ENCODE data around the gene RMND5B. TPM values are rescaled to one million over a fixed set of nuclear protein-coding genes. Genes with fewer than 3 reads are reported as not detected.

The RMND5B gene
- total and polyA plus RNA-seq, 10 of the 15 experiments (the other 5 are each of a cell fraction or from before 2014, with no cell fraction given), result 1.6 to 50.7 (median 30.9) TPM

DNA sequence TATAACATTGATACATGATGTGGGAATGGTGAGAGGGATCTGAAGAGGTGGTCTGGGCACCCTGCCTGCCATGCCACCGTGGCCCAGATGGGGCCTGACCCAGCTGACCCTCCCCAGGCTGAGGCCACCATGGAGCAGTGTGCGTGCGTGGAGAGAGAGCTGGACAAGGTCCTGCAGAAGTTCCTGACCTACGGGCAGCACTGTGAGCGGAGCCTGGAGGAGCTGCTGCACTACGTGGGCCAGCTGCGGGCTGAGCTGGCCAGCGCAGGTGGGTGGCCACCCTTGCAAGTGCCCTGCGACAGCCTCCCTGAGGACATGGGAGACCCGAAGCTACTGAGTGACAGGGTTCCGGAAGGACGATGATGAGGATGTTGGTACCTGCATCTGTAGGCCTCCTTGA, 7.2 kb downstream of the RMND5B start:
- in situ Hi-C loops (cut with MboI) (no loop called here), intact Hi-C loops (cut with micrococcal nuclease; ENCODE audit: unreplicated experiment) (no loop called here)
- H3K4me3 ChIP-seq, result no peak overlapping the region
- H3K9me3 ChIP-seq (replicated peaks; ENCODE audit: control insufficient read depth, insufficient read depth, low read length), result no peaks in the 10 kb centered on the region
- FAIRE-seq, result no peak
- no peaks in the 10 kb centered on the region for H3K79me2 ChIP-seq (ENCODE audit: control insufficient read depth, insufficient read depth, low read length)
- H3K27ac ChIP-seq (ENCODE audit: control insufficient read depth, insufficient read depth), result no peak overlapping the region
- H3K9ac ChIP-seq (ENCODE audit: control insufficient read depth, insufficient read depth, low read length), result no peak overlapping the region
- H4K20me1 ChIP-seq (ENCODE audit: control insufficient read depth, insufficient read depth), result no peaks in the 10 kb centered on the region
- ChIA-PET CTCF (interaction anchor here (0.6 to 1.6 kb wide), 6 partner anchors 18 to 578 kb away, joined by 3 to 6 read pairs (median 3); no protein-coding TSS in a partner anchor), POLR2A (interaction anchor here (0.7 to 1.0 kb wide), 2 partner anchors 12 to 782 kb away, joined by 3 read pairs; no protein-coding TSS in a partner anchor), SMC1A (ENCODE audit: uncharacterized antibody, unreplicated experiment) (interaction anchor here (1.0 kb wide), 1 partner anchor 60 kb away, joined by 3 read pairs; no protein-coding TSS in a partner anchor), RAD21 (ENCODE audit: unreplicated experiment) (no interaction called here)
- H3K27me3 ChIP-seq (replicated peaks in 1 of 2; ENCODE audit: control insufficient read depth in 2 of 2, insufficient read depth in 2 of 2, low read length in 1 of 2), result no peaks in the 10 kb centered on the region
- no peaks in the 10 kb centered on the region for H3K4me1 ChIP-seq (ENCODE audit: control insufficient read depth, insufficient read depth, low read length)
- peak; percentile 32; the same call in 1 of the 2 replicates for TF ChIP-seq POLR2A (IDR thresholded peaks at IDR 0.05; ENCODE audit: low read depth, low read length)
- TF ChIP-seq, protein P1, sequence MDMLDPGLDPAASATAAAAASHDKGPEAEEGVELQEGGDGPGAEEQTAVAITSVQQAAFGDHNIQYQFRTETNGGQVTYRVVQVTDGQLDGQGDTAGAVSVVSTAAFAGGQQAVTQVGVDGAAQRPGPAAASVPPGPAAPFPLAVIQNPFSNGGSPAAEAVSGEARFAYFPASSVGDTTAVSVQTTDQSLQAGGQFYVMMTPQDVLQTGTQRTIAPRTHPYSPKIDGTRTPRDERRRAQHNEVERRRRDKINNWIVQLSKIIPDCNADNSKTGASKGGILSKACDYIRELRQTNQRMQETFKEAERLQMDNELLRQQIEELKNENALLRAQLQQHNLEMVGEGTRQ (IDR thresholded peaks at IDR 0.05; ENCODE audit: borderline replicate concordance, low read depth, low read length), result no peak
- DNase-seq (ENCODE audit: low read depth, low spot score), result no peak
- H3K4me2 ChIP-seq (ENCODE audit: control insufficient read depth, insufficient read depth), result no peak overlapping the region
- peaks cover 6 to 23% of the 10 kb centered on the region in 2 experiments for H3K36me3 ChIP-seq (ENCODE audit: control insufficient read depth in 2 of 2, insufficient read depth in 2 of 2, low read length in 1 of 2)
- whole genome bisulfite sequencing (ENCODE audit: insufficient coverage, insufficient replicate concordance, low lambda C conversion rate, missing lambda C conversion rate), result 97% methylated on average over 12 of the region's 12 CpGs
- no TSS peak for BruUV-seq (replicated peaks)
- H2AFZ ChIP-seq (ENCODE audit: control insufficient read depth, low read depth, low read length), result no peak overlapping the region
- ATAC-seq, result no peak

DNA sequence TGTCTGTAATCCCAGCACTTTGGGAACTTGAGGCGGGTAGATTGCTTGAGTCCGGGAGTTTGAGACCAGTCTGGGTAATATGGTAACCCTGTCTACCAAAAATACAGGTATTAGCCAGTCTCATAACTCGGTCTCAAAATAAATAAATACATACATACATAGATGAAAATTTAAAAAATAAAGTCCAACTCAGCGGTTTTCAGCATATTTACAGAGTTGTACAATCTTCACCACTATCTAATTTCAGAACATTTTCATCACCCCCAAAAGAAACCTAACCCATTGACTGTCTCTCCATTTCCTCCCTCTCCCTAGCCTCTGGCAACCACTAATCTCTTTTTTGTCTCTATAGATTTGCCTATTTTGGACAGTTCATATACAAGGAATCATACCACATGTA, 10.7 kb downstream of the RMND5B start:
- ChIA-PET CTCF (interaction anchor here (1.5 to 13.8 kb wide), 3 partner anchors 12 to 65 kb away, joined by 3 to 183 read pairs (median 6); partner anchors contain the start of gene NHP2), POLR2A (interaction anchor here (0.6 kb wide), 1 partner anchor 15 kb away, joined by 4 read pairs; no protein-coding TSS in a partner anchor)

More for the DNA sequence above, 10.7 kb downstream of the RMND5B start:
- Histone ChIP-seq H3K36me3 (ENCODE audit: control insufficient read depth in 2 of 2, insufficient read depth in 2 of 2, low read length in 1 of 2) (peaks cover 21 to 27% of the 10 kb centered on the region in 2 experiments), H3K4me2 (ENCODE audit: control insufficient read depth, insufficient read depth) (no peak overlapping the region), H3K9ac (ENCODE audit: control insufficient read depth, insufficient read depth, low read length) (no peak overlapping the region), H3K79me2 (ENCODE audit: control insufficient read depth, insufficient read depth, low read length) (no peaks in the 10 kb centered on the region), H3K9me3 (replicated peaks; ENCODE audit: control insufficient read depth, insufficient read depth, low read length) (no peaks in the 10 kb centered on the region), H3K27me3 (replicated peaks in 1 of 2; ENCODE audit: control insufficient read depth in 2 of 2, insufficient read depth in 2 of 2, low read length in 1 of 2) (no peaks in the 10 kb centered on the region), H4K20me1 (ENCODE audit: control insufficient read depth, insufficient read depth) (no peaks in the 10 kb centered on the region), H3K4me1 (ENCODE audit: control insufficient read depth, insufficient read depth, low read length) (peaks cover 10% of the 10 kb centered on the region), H3K27ac (ENCODE audit: control insufficient read depth, insufficient read depth) (no peak overlapping the region), H3K4me3 (no peak overlapping the region), H2AFZ (ENCODE audit: control insufficient read depth, low read depth, low read length) (no peak overlapping the region)
- BruUV-seq (replicated peaks), result TSS peak; percentile 27
- no peak for FAIRE-seq
- intact Hi-C loops (cut with micrococcal nuclease; ENCODE audit: unreplicated experiment), result no loop called here
- no peak for ATAC-seq
- in situ Hi-C loops (cut with MboI), result no loop called here
- no peak for TF ChIP-seq SMARCA5 (IDR thresholded peaks at IDR 0.05)
- DNase-seq (ENCODE audit: low read depth, low spot score), result no peak
- ChIA-PET RAD21 (ENCODE audit: unreplicated experiment) (interaction anchor here (0.9 kb wide), 1 partner anchor 67 kb away, joined by 3 read pairs; no protein-coding TSS in a partner anchor), SMC1A (ENCODE audit: uncharacterized antibody, unreplicated experiment) (interaction anchor here (0.7 to 1.3 kb wide), 2 partner anchors 64 to 65 kb away, joined by 3 to 5 read pairs; no protein-coding TSS in a partner anchor)
- WGBS (ENCODE audit: insufficient coverage, insufficient replicate concordance, low lambda C conversion rate, missing lambda C conversion rate), result 86% methylated on average over 4 of the region's 4 CpGs

Measured in GM12878 (cell line).